GM23338 (cell line): ENCODE data around the gene ACAT1. TPM values are rescaled to one million over a fixed set of nuclear protein-coding genes. Genes with fewer than 3 reads are reported as not detected.

Experiments used
- ATAC-seq: fragments of 200-7000 bp; cut with Tn5 transposase; 3 replicates; pipeline ENCODE4 v1.9.1; 2020
- DNase-seq: peaks from one replicate; pipeline ENCODE4 v3.0.0-alpha.2; 2015; ENCODE audit warnings: low spot score
- H2AFZ ChIP-seq: fragments of 200-600 bp; sonication (generic); 2 replicates; pipeline ENCODE4 v1.8.0; 2016; ENCODE audit warnings: antibody characterized with exemption, mild to moderate bottlenecking, moderate library complexity
- H3F3A ChIP-seq: fragments of 200-600 bp; sonication (generic); replicated peaks from 2 replicates; pipeline ENCODE4 v1.8.0; 2017; ENCODE audit warnings: antibody characterized with exemption, mixed run types, low read depth
- H3K27ac ChIP-seq: fragments of 200-600 bp; sonication (generic); 2 replicates; pipeline ENCODE4 v1.6.1; 2016; ENCODE audit warnings: low read depth
- H3K27me3 ChIP-seq: fragments of 200-600 bp; sonication (generic); 2 replicates; pipeline ENCODE4 v1.8.0; 2016; ENCODE audit warnings: mild to moderate bottlenecking, mixed run types, moderate library complexity; ENCODE audit not compliant: insufficient read depth
- H3K36me3 ChIP-seq: fragments of 200-600 bp; sonication (generic); 2 replicates; pipeline ENCODE4 v1.8.0; 2016; ENCODE audit warnings: mild to moderate bottlenecking; ENCODE audit not compliant: insufficient read depth
- H3K4me1 ChIP-seq: fragments of 200-600 bp; sonication (generic); 2 replicates; pipeline ENCODE4 v1.8.0; 2016; ENCODE audit warnings: mild to moderate bottlenecking, moderate library complexity; ENCODE audit not compliant: insufficient read depth
- H3K4me2 ChIP-seq: fragments of 200-600 bp; sonication (generic); 2 replicates; pipeline ENCODE4 v1.7.1; 2017; ENCODE audit warnings: mixed run types
- H3K4me3 ChIP-seq: fragments of 200-600 bp; sonication (generic); 2 replicates; pipeline ENCODE4 v1.6.1; 2016; ENCODE audit warnings: mixed run types
- H3K79me2 ChIP-seq: fragments of 200-600 bp; sonication (generic); replicated peaks from 2 replicates; pipeline ENCODE4 v1.8.0; 2017; ENCODE audit warnings: mild to moderate bottlenecking; ENCODE audit not compliant: insufficient read depth
- H3K9me2 ChIP-seq: fragments of 200-600 bp; sonication (generic); 2 replicates; pipeline ENCODE4 v1.8.0; 2017; ENCODE audit not compliant: insufficient read depth
- H4K20me1 ChIP-seq: fragments of 200-600 bp; sonication (generic); replicated peaks from 2 replicates; pipeline ENCODE4 v1.8.0; 2017; ENCODE audit warnings: mild to moderate bottlenecking; ENCODE audit not compliant: insufficient read depth
- H3K27ac Mint-ChIP-seq: 2 replicates; pipeline ENCODE4 v1.8.0; 2020; ENCODE audit warnings: inconsistent platforms, mild to moderate bottlenecking, moderate library complexity, mixed read lengths
- H3K27me3 Mint-ChIP-seq: 3 replicates; pipeline ENCODE4 v1.8.0; 2022; ENCODE audit warnings: low read depth, mild to moderate bottlenecking, moderate library complexity, mixed read lengths, inconsistent platforms; ENCODE audit not compliant: insufficient read depth, poor library complexity
- H3K36me3 Mint-ChIP-seq: 3 replicates; pipeline ENCODE4 v1.8.0; 2021; ENCODE audit warnings: low read depth, mild to moderate bottlenecking, inconsistent platforms, moderate library complexity, mixed read lengths
- H3K4me1 Mint-ChIP-seq: 3 replicates; pipeline ENCODE4 v1.8.0; 2020; ENCODE audit warnings: mild to moderate bottlenecking, inconsistent platforms, mixed read lengths
- H3K4me3 Mint-ChIP-seq: 3 replicates; pipeline ENCODE4 v1.8.0; 2021; ENCODE audit warnings: moderate library complexity, mild to moderate bottlenecking, inconsistent platforms, mixed read lengths
- H3K9me3 Mint-ChIP-seq: 3 replicates; pipeline ENCODE4 v1.8.0; 2020; ENCODE audit warnings: moderate library complexity, mild to moderate bottlenecking, inconsistent platforms, mixed read lengths
- CREB1 ChIP-seq: fragments of 250-450 bp; sonication (Bioruptor Pico); IDR thresholded peaks from 2 replicates; pipeline ENCODE4 v1.5.0; 2020; ENCODE audit warnings: low read depth, mild to moderate bottlenecking, moderate library complexity
- CTCF ChIP-seq, 2 experiments: fragments of 200-600 bp in 1 of 2; sonication (generic) in 1 of 2; conservative IDR thresholded peaks; 2 replicates each; pipeline versions ENCODE4 v1.5.1 to v1.6.1; 2016 to 2017; ENCODE audit warnings: antibody characterized with exemption in 2 of 2, low read depth in 2 of 2, mild to moderate bottlenecking in 2 of 2, moderate library complexity in 1 of 2
- ETS1 ChIP-seq: IDR thresholded peaks from 2 replicates; pipeline ENCODE4 v1.6.1; 2016; ENCODE audit warnings: antibody characterized with exemption
- EZH2 ChIP-seq: fragments of 200-600 bp; sonication (generic); IDR thresholded peaks from one replicate; pipeline ENCODE4 v1.8.0; 2017; ENCODE audit warnings: antibody characterized with exemption, mild to moderate bottlenecking, low read depth; ENCODE audit not compliant: unreplicated experiment
- EZH2phosphoT487 ChIP-seq: fragments of 200-600 bp; sonication (generic); IDR thresholded peaks from one replicate; pipeline ENCODE4 v1.8.1; 2018; ENCODE audit warnings: antibody characterized with exemption; ENCODE audit not compliant: unreplicated experiment
- JUNB ChIP-seq: IDR thresholded peaks from one replicate; pipeline ENCODE4 v1.6.1; 2016; ENCODE audit warnings: antibody characterized with exemption; ENCODE audit not compliant: unreplicated experiment
- NANOG ChIP-seq: IDR thresholded peaks from 2 replicates; pipeline ENCODE4 v1.6.1; 2016; ENCODE audit warnings: antibody characterized with exemption, borderline replicate concordance
- POLR2AphosphoS5 ChIP-seq: IDR thresholded peaks from 2 replicates; pipeline ENCODE4 v1.6.1; 2016; ENCODE audit warnings: antibody characterized with exemption, low read depth
- REST ChIP-seq: IDR thresholded peaks from one replicate; pipeline ENCODE4 v1.6.1; 2018; ENCODE audit warnings: antibody characterized with exemption; ENCODE audit not compliant: unreplicated experiment
- STAT1 ChIP-seq: IDR thresholded peaks from one replicate; pipeline ENCODE4 v1.6.1; 2016; ENCODE audit warnings: antibody characterized with exemption; ENCODE audit not compliant: unreplicated experiment
- ZNF331 ChIP-seq: fragments of 250-450 bp; sonication (Bioruptor Pico); IDR thresholded peaks from 2 replicates; pipeline ENCODE4 v1.5.0; 2020; ENCODE audit warnings: low read depth, mild to moderate bottlenecking, moderate library complexity
- ZNF462 ChIP-seq: fragments of 250-450 bp; sonication (Bioruptor Pico); IDR thresholded peaks from 2 replicates; pipeline ENCODE4 v1.5.0; 2020; ENCODE audit warnings: mild to moderate bottlenecking, moderate library complexity
- polyA plus RNA-seq: library from polyadenylated mRNA; unstranded; fragments of >200 nt; fragmentation: Nextera tagmentation; extraction: Ambion mirVana; gene quantifications from 2 replicates; pipeline ENCODE4 v1.2.1, GENCODE V29; 2016
- total RNA-seq: library from RNA; depleted of rRNA; stranded (reverse); fragments of >200 nt; shearing (Covaris generic); gene quantifications from 2 replicates; pipeline ENCODE4 v1.2.3, GENCODE V29; 2014

The ACAT1 gene
- total and polyA plus RNA-seq, 2 experiments from 2014 or later = 43.9 to 53.6 TPM

GRCh38 chr11:108093128-108093904, 28.1 kb upstream of the ACAT1 start (continued):
- TF ChIP-seq ZNF462 (CRISPR knock-in tag) = no peak
- no peak for TF ChIP-seq NANOG

GRCh38 chr11:108097179-108097578, 24.2 kb upstream of the ACAT1 start:
- no peaks in the 10 kb centered on the region for H3K9me2 ChIP-seq
- no peaks in the 10 kb centered on the region for H4K20me1 ChIP-seq
- DNase-seq (no peak), ATAC-seq (no peak)
- H3K9me3 Mint-ChIP-seq = no peaks in the 10 kb centered on the region
- H3K27ac ChIP-seq = no peak overlapping the region
- H2AFZ ChIP-seq = no peak overlapping the region
- no peaks in the 10 kb centered on the region for H3K27me3 ChIP-seq
- no peaks in the 10 kb centered on the region for H3F3A ChIP-seq
- no peaks in the 10 kb centered on the region for H3K79me2 ChIP-seq
- H3K4me1 Mint-ChIP-seq = no peaks in the 10 kb centered on the region
- H3K36me3 ChIP-seq = peaks cover 20% of the 10 kb centered on the region
- peaks cover 28% of the 10 kb centered on the region; the same call in 2 of the 3 replicates for H3K36me3 Mint-ChIP-seq
- no peaks in the 10 kb centered on the region for H3K4me1 ChIP-seq
- no peak overlapping the region for H3K27ac Mint-ChIP-seq
- H3K4me3 ChIP-seq = no peak overlapping the region
- no peak overlapping the region for H3K4me2 ChIP-seq
- H3K27me3 Mint-ChIP-seq = peaks cover 4% of the 10 kb centered on the region
- no peak overlapping the region for H3K4me3 Mint-ChIP-seq
- TF ChIP-seq REST (no peak), CREB1 (CRISPR knock-in tag) (no peak), NANOG (no peak), STAT1 (no peak), EZH2phosphoT487 (no peak), EZH2 (no peak), ZNF331 (CRISPR knock-in tag) (no peak), ETS1 (no peak), POLR2AphosphoS5 (no peak), JUNB (no peak), CTCF (conservative IDR thresholded peaks at IDR 0.05; ENCODE audit: low read depth in 2 of 2) (no peak)
